ENCODE results near the gene ADGRL3.

The ADGRL3 gene

GRCh38 chr4:61447918-61448317 lies 247.8 kb downstream of the ADGRL3 start:
- TF ChIP-seq, protein P1, sequence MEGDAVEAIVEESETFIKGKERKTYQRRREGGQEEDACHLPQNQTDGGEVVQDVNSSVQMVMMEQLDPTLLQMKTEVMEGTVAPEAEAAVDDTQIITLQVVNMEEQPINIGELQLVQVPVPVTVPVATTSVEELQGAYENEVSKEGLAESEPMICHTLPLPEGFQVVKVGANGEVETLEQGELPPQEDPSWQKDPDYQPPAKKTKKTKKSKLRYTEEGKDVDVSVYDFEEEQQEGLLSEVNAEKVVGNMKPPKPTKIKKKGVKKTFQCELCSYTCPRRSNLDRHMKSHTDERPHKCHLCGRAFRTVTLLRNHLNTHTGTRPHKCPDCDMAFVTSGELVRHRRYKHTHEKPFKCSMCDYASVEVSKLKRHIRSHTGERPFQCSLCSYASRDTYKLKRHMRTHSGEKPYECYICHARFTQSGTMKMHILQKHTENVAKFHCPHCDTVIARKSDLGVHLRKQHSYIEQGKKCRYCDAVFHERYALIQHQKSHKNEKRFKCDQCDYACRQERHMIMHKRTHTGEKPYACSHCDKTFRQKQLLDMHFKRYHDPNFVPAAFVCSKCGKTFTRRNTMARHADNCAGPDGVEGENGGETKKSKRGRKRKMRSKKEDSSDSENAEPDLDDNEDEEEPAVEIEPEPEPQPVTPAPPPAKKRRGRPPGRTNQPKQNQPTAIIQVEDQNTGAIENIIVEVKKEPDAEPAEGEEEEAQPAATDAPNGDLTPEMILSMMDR (IDR thresholded peaks at IDR 0.05): no peak

- TF ChIP-seq, protein P1 (IDR thresholded peaks at IDR 0.05): no peak
These were observed 251.8 kb downstream of the ADGRL3 start for GRCh38 chr4:61451935-61452334.

GRCh38 chr4:61461956-61462355 lies 261.8 kb downstream of the ADGRL3 start:
- TF ChIP-seq, protein P1 (IDR thresholded peaks at IDR 0.05): no peak

- TF ChIP-seq, protein P1 (IDR thresholded peaks at IDR 0.05): no peak
These were observed 262.6 kb downstream of the ADGRL3 start for GRCh38 chr4:61462451-61463326.

- TF ChIP-seq, protein P1 (IDR thresholded peaks at IDR 0.05): no peak
These were observed 268.0 kb downstream of the ADGRL3 start for GRCh38 chr4:61468024-61468720.

DNA sequence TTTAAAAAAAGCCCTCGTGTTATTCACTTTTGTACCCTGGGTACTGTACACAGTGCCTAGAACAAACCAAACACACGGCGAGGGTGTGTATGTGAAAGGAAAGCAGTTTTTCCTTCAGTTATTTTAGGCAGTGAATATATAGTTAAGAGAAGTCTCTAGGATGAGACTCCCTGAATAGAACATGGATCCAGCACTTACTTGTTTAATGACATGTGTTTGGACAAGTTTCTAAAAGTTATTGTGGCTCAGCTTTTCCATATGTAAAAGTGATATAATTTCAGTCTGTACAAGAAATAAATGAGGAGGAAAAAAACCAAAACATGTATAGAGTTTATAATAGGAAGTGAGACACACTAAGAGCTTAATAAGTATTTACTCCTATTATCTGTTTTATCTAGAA lies 273.2 kb downstream of the ADGRL3 start:
- TF ChIP-seq, protein P1 (IDR thresholded peaks at IDR 0.05): no peak

DNA sequence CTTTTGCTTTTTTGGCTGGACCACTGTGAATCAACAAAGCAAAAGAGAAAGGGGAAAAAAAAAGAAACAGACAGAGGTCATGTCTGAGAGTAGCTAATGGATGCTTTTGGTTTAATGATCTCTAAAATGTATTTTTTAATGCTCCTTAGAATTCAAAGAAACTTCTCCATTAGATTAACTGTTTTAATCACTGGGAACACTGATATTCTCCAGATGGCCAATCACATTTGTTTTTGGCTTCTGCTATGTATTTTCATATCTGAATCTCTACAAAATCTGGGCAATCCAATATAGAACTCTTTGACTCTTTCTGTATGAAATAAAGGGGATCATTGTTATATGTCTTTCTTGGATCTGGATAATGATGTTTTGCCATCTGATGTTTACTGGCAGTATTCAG lies 278.2 kb downstream of the ADGRL3 start:
- TF ChIP-seq, protein P1 (IDR thresholded peaks at IDR 0.05): no peak

Measured in LNCAP (cell line).